Measurements from ENCODE around the gene ANKMY1.
"Not testable (repeated sequence)": the region's sequence is repeated elsewhere in the genome, so short reads cannot be mapped to it uniquely, and the experiment has no call there.

DNA sequence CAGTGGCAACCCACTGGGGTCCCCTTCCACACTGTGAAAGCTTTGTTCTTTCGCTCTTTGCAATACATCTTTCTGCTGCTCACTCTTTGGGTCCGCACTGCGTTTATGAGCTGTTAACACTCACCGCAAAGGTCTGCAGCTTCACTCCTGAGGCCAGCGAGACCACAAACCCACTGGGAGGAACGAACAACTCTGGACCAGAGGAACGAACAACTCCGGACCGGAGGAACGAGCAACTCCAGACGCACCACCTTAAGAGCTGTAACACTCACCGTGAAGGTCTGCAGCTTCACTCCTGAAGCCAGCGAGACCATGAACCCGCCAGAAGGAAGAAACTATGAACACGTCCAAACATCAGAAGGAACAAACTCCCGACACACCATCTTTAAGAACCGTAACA, 18.7 kb downstream of the ANKMY1 start:
- TF ChIP-seq EZH2phosphoT487 (IDR thresholded peaks at IDR 0.05; ENCODE audit: insufficient read depth, low read depth); EZH2 (IDR thresholded peaks at IDR 0.05; ENCODE audit: insufficient read depth, poor library complexity, severe bottlenecking): not testable (repeated sequence)
